H1 (cell line): ENCODE results near the gene PTPN7. TPM values are rescaled to one million over a fixed set of nuclear protein-coding genes. Genes with fewer than 3 reads are reported as not detected.

Source experiments
- CTCF ChIA-PET: fragments of 300-600 bp; sonication (Branson Sonifier 250); formaldehyde crosslinking; loops from one replicate; lab custom pipeline; 2021; ENCODE audit not compliant: partially characterized antibody; lab: Charles Lee
- POLR2A ChIA-PET: fragments of 300-600 bp; sonication (Branson Sonifier 250); formaldehyde crosslinking; loops from one replicate; lab custom pipeline; 2021; ENCODE audit warnings: inconsistent platforms; ENCODE audit not compliant: partially characterized antibody; lab: Charles Lee
- DNase-seq, 2 experiments: peaks; one replicate each; pipeline versions ENCODE4 v3.0.0 to v3.0.0-alpha.2; 2010 to 2022; ENCODE audit warnings: low spot score in 2 of 2, low read depth in 1 of 2, mixed read lengths in 1 of 2
- FAIRE-seq: peaks from 2 replicates; lab custom pipeline; 2011; peaks lifted over from hg19 to GRCh38; lab: Jason Lieb, UNC
- H2AFZ ChIP-seq: 2 replicates; pipeline ENCODE4 v1.8.1; 2012; ENCODE audit warnings: low read length, inconsistent platforms
- H2AK5ac ChIP-seq: 2 replicates; pipeline ENCODE4 v1.6.1; 2013; ENCODE audit warnings: low read depth, low read length
- H2BK120ac ChIP-seq: replicated peaks from 2 replicates; pipeline ENCODE3; 2013; ENCODE audit warnings: low read depth, low read length, inconsistent platforms
- H2BK12ac ChIP-seq: 2 replicates; pipeline ENCODE4 v1.6.1; 2013; ENCODE audit warnings: low read depth, low read length
- H2BK15ac ChIP-seq: 2 replicates; pipeline ENCODE4 v1.6.1; 2013; ENCODE audit warnings: low read length
- H2BK20ac ChIP-seq: 2 replicates; pipeline ENCODE4 v1.6.1; 2013; ENCODE audit warnings: low read length
- H2BK5ac ChIP-seq: 2 replicates; pipeline ENCODE4 v1.6.1; 2013; ENCODE audit warnings: low read depth, low read length
- H3K14ac ChIP-seq: 2 replicates; pipeline ENCODE4 v1.6.1; 2013; ENCODE audit warnings: inconsistent platforms; ENCODE audit not compliant: insufficient read length
- H3K18ac ChIP-seq: 2 replicates; pipeline ENCODE4 v1.6.1; 2013; ENCODE audit warnings: low read length; ENCODE audit errors: extremely low read depth
- H3K23ac ChIP-seq: 2 replicates; pipeline ENCODE4 v1.6.1; 2013; ENCODE audit warnings: inconsistent platforms; ENCODE audit not compliant: insufficient read length
- H3K23me2 ChIP-seq: 2 replicates; pipeline ENCODE4 v1.6.1; 2013; ENCODE audit warnings: low read depth, low read length
- H3K27ac ChIP-seq: 2 replicates; pipeline ENCODE4 v1.6.1; 2011; ENCODE audit warnings: low read depth, low read length, inconsistent platforms
- H3K27me3 ChIP-seq, 4 experiments: replicated peaks in 1 of 4; 1 replicate in 1 of 4; 2 replicates in 3 of 4; pipeline versions ENCODE4 v1.6.1 to v1.8.1; 2011 to 2013; ENCODE audit warnings: low read length in 3 of 4, mild to moderate bottlenecking in 3 of 4, inconsistent platforms in 2 of 4, mixed read lengths in 2 of 4, moderate library complexity in 1 of 4; ENCODE audit not compliant: control insufficient read depth in 3 of 4, insufficient read depth in 3 of 4; ENCODE audit errors: extremely low read depth in 1 of 4
- H3K36me3 ChIP-seq, 4 experiments: 2 replicates each; pipeline versions ENCODE4 v1.6.1 to v1.8.1; 2011 to 2013; ENCODE audit warnings: mild to moderate bottlenecking in 4 of 4, low read length in 3 of 4, moderate library complexity in 2 of 4, control low read depth in 1 of 4, inconsistent platforms in 1 of 4; ENCODE audit not compliant: insufficient read depth in 4 of 4, control insufficient read depth in 2 of 4
- H3K4ac ChIP-seq: replicated peaks from 2 replicates; pipeline ENCODE3; 2013; ENCODE audit warnings: low read length, low read depth, mixed read lengths, inconsistent platforms; ENCODE audit not compliant: insufficient read length
- H3K4me1 ChIP-seq, 4 experiments: replicated peaks in 1 of 4; 1 replicate in 1 of 4; 2 replicates in 3 of 4; pipeline versions ENCODE4 v1.6.1 to v1.8.1; 2011 to 2013; ENCODE audit warnings: low read length in 3 of 4, inconsistent platforms in 2 of 4, mixed read lengths in 1 of 4; ENCODE audit not compliant: insufficient read depth in 4 of 4, control insufficient read depth in 3 of 4
- H3K4me2 ChIP-seq, 2 experiments: 2 replicates each; pipeline versions ENCODE4 v1.6.1 to v1.8.1; 2011 to 2013; ENCODE audit warnings: low read depth in 2 of 2, low read length in 2 of 2, control low read depth in 1 of 2, inconsistent platforms in 1 of 2, mild to moderate bottlenecking in 1 of 2; ENCODE audit not compliant: insufficient read depth in 1 of 2
- H3K4me3 ChIP-seq, 4 experiments: fragments of 200-600, 300-600 bp in 1 of 4; sonication (generic), shearing (Covaris generic), sonication (Bioruptor Twin) in 1 of 4; 2 replicates each; pipeline versions ENCODE4 v1.5.1 to v1.8.1; 2011 to 2016; ENCODE audit warnings: low read length in 4 of 4, low read depth in 3 of 4, control low read depth in 2 of 4, inconsistent platforms in 2 of 4, mild to moderate bottlenecking in 2 of 4, mixed read lengths in 1 of 4, moderate library complexity in 1 of 4; ENCODE audit not compliant: insufficient read depth in 2 of 4; ENCODE audit errors: extremely low read depth in 1 of 4
- H3K56ac ChIP-seq: replicated peaks from 2 replicates; pipeline ENCODE3; 2013; ENCODE audit warnings: low read depth, mild to moderate bottlenecking, mixed read lengths, low read length, inconsistent platforms; ENCODE audit not compliant: insufficient read length
- H3K79me1 ChIP-seq: 2 replicates; pipeline ENCODE4 v1.6.1; 2013; ENCODE audit warnings: low read depth, low read length, control low read depth
- H3K79me2 ChIP-seq, 2 experiments: 2 replicates each; pipeline versions ENCODE4 v1.6.1 to v1.8.1; 2012 to 2013; ENCODE audit warnings: low read length in 2 of 2, mild to moderate bottlenecking in 2 of 2, inconsistent platforms in 1 of 2; ENCODE audit not compliant: insufficient read depth in 2 of 2, control insufficient read depth in 1 of 2
- H3K9ac ChIP-seq, 4 experiments: replicated peaks in 1 of 4; 1 replicate in 1 of 4; 2 replicates in 3 of 4; pipeline versions ENCODE4 v1.6.1 to v1.8.1; 2011 to 2013; ENCODE audit warnings: low read depth in 3 of 4, low read length in 3 of 4, control low read depth in 2 of 4, mild to moderate bottlenecking in 2 of 4, moderate library complexity in 2 of 4, inconsistent platforms in 1 of 4; ENCODE audit errors: extremely low read depth in 1 of 4
- H3K9me3 ChIP-seq, 2 experiments: 2 replicates each; pipeline versions ENCODE4 v1.6.1 to v1.8.1; 2012 to 2013; ENCODE audit warnings: mild to moderate bottlenecking in 2 of 2, moderate library complexity in 2 of 2, control low read depth in 1 of 2, inconsistent platforms in 1 of 2, low read depth in 1 of 2, low read length in 1 of 2, mixed read lengths in 1 of 2; ENCODE audit not compliant: insufficient read depth in 2 of 2
- H4K20me1 ChIP-seq, 2 experiments: replicated peaks in 1 of 2; 2 replicates each; pipeline versions ENCODE3 to v1.8.1; 2011 to 2013; ENCODE audit warnings: inconsistent platforms in 2 of 2, low read length in 2 of 2, mild to moderate bottlenecking in 1 of 2; ENCODE audit not compliant: insufficient read depth in 2 of 2, control insufficient read depth in 1 of 2
- H4K5ac ChIP-seq: 2 replicates; pipeline ENCODE4 v1.6.1; 2013; ENCODE audit warnings: low read length, low read depth, mixed read lengths, inconsistent platforms; ENCODE audit not compliant: insufficient read length
- H4K8ac ChIP-seq: 2 replicates; pipeline ENCODE4 v1.8.0; 2013; ENCODE audit warnings: mild to moderate bottlenecking, moderate library complexity, low read length, inconsistent platforms; ENCODE audit not compliant: insufficient read depth; ENCODE audit errors: extremely low read depth
- H4K91ac ChIP-seq: replicated peaks from 2 replicates; pipeline ENCODE3; 2013; ENCODE audit warnings: low read length, mixed read lengths, inconsistent platforms; ENCODE audit not compliant: insufficient read length
- CHD2 ChIP-seq: IDR thresholded peaks from 2 replicates; pipeline ENCODE4 v1.6.1; 2012; ENCODE audit warnings: low read length, improper control_type of control experiment
- KDM4A ChIP-seq: IDR thresholded peaks from one replicate; pipeline ENCODE4 v1.7.1; 2012; ENCODE audit warnings: low read depth, mild to moderate bottlenecking, moderate library complexity, low read length, inconsistent platforms; ENCODE audit not compliant: severe bottlenecking
- RFX5 ChIP-seq: IDR thresholded peaks from 2 replicates; pipeline ENCODE4 v1.6.1; 2011; ENCODE audit warnings: low read depth, low read length, improper control_type of control experiment, borderline replicate concordance
- SIN3A ChIP-seq, 2 experiments: IDR thresholded peaks in 1 of 2; conservative IDR thresholded peaks in 1 of 2; 2 replicates each; pipeline ENCODE4 v1.6.1; 2011 to 2012; ENCODE audit warnings: low read length in 2 of 2, improper control_type of control experiment in 1 of 2, low read depth in 1 of 2, mild to moderate bottlenecking in 1 of 2
- SP2 ChIP-seq: IDR thresholded peaks from 2 replicates; pipeline ENCODE4 v1.6.1; 2012; ENCODE audit warnings: mild to moderate bottlenecking, low read length, inconsistent platforms
- TAF1 ChIP-seq: IDR thresholded peaks from 2 replicates; pipeline ENCODE4 v1.6.1; 2011; ENCODE audit warnings: mild to moderate bottlenecking, low read depth, low read length
- WGBS, 2 experiments: shearing (Covaris generic) in 1 of 2; methylation state at CpG; one replicate each; pipeline versions ENCODE4 v1.1.6 to v1.1.7; 2013 to 2015; ENCODE audit warnings: low lambda C conversion rate in 2 of 2, mixed read lengths in 2 of 2, inconsistent platforms in 1 of 2, low coverage in 1 of 2, missing lambda C conversion rate in 1 of 2; ENCODE audit not compliant: insufficient replicate concordance in 2 of 2, insufficient coverage in 1 of 2, insufficient read length in 1 of 2; ENCODE audit errors: extremely low coverage in 1 of 2, missing lambda C conversion rate in 1 of 2; 5-methylcytosine and 5-hydroxymethylcytosine counted together
- polyA plus RNA-seq, 7 experiments: library from polyadenylated mRNA; depleted of rRNA in 3 of 7; stranded (reverse) in 5 of 7; unstranded in 2 of 7; fragments of >200 nt in 5 of 7; fragments of 200-250 nt in 2 of 7; gene quantifications; 1 replicate in 5 of 7; 2 replicates in 1 of 7; 4 replicates in 1 of 7; pipeline versions ENCODE4 v1.2.1 to v1.2.3, GENCODE V29; 2011 to 2013; ENCODE audit warnings: missing spikeins in 2 of 7, mixed read lengths in 2 of 7
- total RNA-seq: library from RNA; stranded (reverse); fragmentation: NEBNext Ultra II Directional; extraction: Animal tissue kit (Norgen Biotek cat#: 25700); gene quantifications from 2 replicates; pipeline ENCODE4 v1.2.1, GENCODE V29; 2021
- TF ChIP-seq, protein P1 (sequence below): IDR thresholded peaks from 2 replicates; pipeline ENCODE4 v1.6.1; 2011; ENCODE audit warnings: low read length, improper control_type of control experiment
- TF ChIP-seq, protein P2 (sequence below): IDR thresholded peaks from 2 replicates; pipeline ENCODE4 v1.6.1; 2012; ENCODE audit warnings: inconsistent platforms
- TF ChIP-seq, protein P3 (sequence below): IDR thresholded peaks from 2 replicates; pipeline ENCODE4 v1.6.1; 2012; ENCODE audit warnings: low read length, inconsistent platforms

The PTPN7 gene
- total and polyA plus RNA-seq, 2 of the 8 experiments (the other 6 are each of a cell fraction or from before 2014, with no cell fraction given), result 0.20 TPM; not detected in 1

DNA sequence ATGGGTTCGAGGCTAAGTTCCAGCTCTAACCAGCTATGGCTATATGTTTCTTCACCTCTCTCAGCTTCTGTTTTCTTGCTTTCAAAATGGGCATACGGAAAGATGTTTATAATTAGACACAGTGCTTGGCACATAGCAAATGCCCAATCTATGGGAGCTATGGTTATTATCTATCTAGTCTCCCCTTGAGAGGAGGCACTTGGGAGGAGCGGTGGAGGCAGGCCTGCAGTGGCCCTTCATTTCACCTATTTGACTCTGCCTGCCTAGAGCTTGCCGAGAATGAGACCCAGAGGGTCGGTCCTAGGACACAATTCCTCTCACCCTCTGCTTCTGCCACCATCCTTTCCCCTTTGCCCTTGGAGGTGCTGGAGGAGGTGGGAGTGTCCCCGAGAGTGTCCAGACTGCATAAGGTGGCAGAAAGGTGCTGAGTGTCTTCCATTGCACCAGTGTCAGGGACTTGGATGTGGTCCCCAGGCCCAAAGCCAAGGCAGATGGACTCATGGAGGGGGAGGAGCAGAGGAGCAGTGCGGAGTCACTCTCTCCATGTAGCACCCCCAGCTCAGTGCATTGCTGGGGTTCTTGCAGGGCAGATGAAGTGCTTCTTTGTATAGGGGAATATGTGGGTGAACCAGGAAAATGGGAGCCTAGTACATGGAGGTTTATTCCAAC is 42.2 kb upstream of the PTPN7 start:
- H2BK5ac ChIP-seq, result peak overlapping the region; percentile 52; the same call in 1 of the 2 replicates
- POLR2A ChIA-PET, result no interaction called here
- TF ChIP-seq SP2 (no peak), KDM4A (no peak), SIN3A (conservative IDR thresholded peaks at IDR 0.05 in 1 of 2, IDR thresholded peaks at IDR 0.05 in 1 of 2; ENCODE audit: low read depth in 1 of 2, low read length in 2 of 2) (no peak), RFX5 (no peak), TAF1 (no peak), CHD2 (no peak)
- TF ChIP-seq, protein P1, sequence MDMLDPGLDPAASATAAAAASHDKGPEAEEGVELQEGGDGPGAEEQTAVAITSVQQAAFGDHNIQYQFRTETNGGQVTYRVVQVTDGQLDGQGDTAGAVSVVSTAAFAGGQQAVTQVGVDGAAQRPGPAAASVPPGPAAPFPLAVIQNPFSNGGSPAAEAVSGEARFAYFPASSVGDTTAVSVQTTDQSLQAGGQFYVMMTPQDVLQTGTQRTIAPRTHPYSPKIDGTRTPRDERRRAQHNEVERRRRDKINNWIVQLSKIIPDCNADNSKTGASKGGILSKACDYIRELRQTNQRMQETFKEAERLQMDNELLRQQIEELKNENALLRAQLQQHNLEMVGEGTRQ, result no peak
- TF ChIP-seq, protein P2, sequence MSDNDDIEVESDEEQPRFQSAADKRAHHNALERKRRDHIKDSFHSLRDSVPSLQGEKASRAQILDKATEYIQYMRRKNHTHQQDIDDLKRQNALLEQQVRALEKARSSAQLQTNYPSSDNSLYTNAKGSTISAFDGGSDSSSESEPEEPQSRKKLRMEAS, result no peak
- TF ChIP-seq, protein P3, sequence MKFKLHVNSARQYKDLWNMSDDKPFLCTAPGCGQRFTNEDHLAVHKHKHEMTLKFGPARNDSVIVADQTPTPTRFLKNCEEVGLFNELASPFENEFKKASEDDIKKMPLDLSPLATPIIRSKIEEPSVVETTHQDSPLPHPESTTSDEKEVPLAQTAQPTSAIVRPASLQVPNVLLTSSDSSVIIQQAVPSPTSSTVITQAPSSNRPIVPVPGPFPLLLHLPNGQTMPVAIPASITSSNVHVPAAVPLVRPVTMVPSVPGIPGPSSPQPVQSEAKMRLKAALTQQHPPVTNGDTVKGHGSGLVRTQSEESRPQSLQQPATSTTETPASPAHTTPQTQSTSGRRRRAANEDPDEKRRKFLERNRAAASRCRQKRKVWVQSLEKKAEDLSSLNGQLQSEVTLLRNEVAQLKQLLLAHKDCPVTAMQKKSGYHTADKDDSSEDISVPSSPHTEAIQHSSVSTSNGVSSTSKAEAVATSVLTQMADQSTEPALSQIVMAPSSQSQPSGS, result no peak

More for the DNA sequence above, 42.2 kb upstream of the PTPN7 start:
- H3K23ac ChIP-seq, result no peak overlapping the region
- H4K8ac ChIP-seq, result no peak overlapping the region
- no peak overlapping the region for H2AFZ ChIP-seq
- H3K56ac ChIP-seq, result no peak overlapping the region
- no peaks in the 10 kb centered on the region for H3K79me2 ChIP-seq
- H3K18ac ChIP-seq, result no peak overlapping the region
- H3K9ac ChIP-seq, result no peak overlapping the region
- 0 out of 2 replicates have a peak overlapping the region, but pooled peaks have one; percentile 68 for H2BK12ac ChIP-seq
- CTCF ChIA-PET, result interaction anchor here (0.6 to 2.6 kb wide), 10 partner anchors 10 to 129 kb away, joined by 3 to 16 read pairs (median 3); partner anchors contain the start of gene LGR6
- no peak overlapping the region for H4K5ac ChIP-seq
- H3K4me1 ChIP-seq, result peaks cover 0 to 2% (median 0%) of the 10 kb centered on the region in 4 experiments; a peak in 1 of 7 replicates
- no peaks in the 10 kb centered on the region for H3K9me3 ChIP-seq
- H3K36me3 ChIP-seq, result no peaks in the 10 kb centered on the region
- H3K14ac ChIP-seq, result no peak overlapping the region
- H3K79me1 ChIP-seq, result no peaks in the 10 kb centered on the region; the same call in 1 of the 2 replicates
- H2AK5ac ChIP-seq, result no peak overlapping the region
- H2BK15ac ChIP-seq, result no peak overlapping the region
- no peaks in the 10 kb centered on the region; a peak in 1 of 7 replicates for H3K27me3 ChIP-seq
- no peak overlapping the region for H2BK20ac ChIP-seq
- no peak overlapping the region for H3K4ac ChIP-seq
- H3K4me3 ChIP-seq, result no peak overlapping the region
- H3K27ac ChIP-seq, result no peak overlapping the region
- peaks cover 18% of the 10 kb centered on the region; the same call in 1 of the 2 replicates for H3K23me2 ChIP-seq
- FAIRE-seq (no peak), DNase-seq (no peak)
- no peak overlapping the region for H4K91ac ChIP-seq
- H2BK120ac ChIP-seq, result no peak overlapping the region
- 82% methylated on average over 7 of the region's 7 CpGs; no CpG with 5 or more reads in 1 of the 2 experiments for WGBS, 2 experiments
- peaks cover 0 to 3% of the 10 kb centered on the region in 2 experiments for H4K20me1 ChIP-seq
- H3K4me2 ChIP-seq, result no peak overlapping the region
